ENCODE results near the gene AP3S2.

Gene AP3S2

GRCh38 chr15:89910891-89911626, 17.3 kb upstream of the AP3S2 start:
- H3K4me1 Mint-ChIP-seq: peaks cover 23% of the 10 kb centered on the region
- no peaks in the 10 kb centered on the region for H3K9me3 Mint-ChIP-seq
- H3K27ac Mint-ChIP-seq: no peak overlapping the region
- ATAC-seq (no peak), DNase-seq (no peak)
- H3K27me3 Mint-ChIP-seq: peaks cover 69% of the 10 kb centered on the region
- no peak overlapping the region for H3K4me3 Mint-ChIP-seq

- Mint-ChIP-seq H3K9me3 (no peaks in the 10 kb centered on the region), H3K27me3 (peaks cover 74% of the 10 kb centered on the region), H3K27ac (peak overlapping the region in 1 of 2 donors; percentile 5), H3K4me1 (peaks cover 23% of the 10 kb centered on the region), H3K4me3 (no peak overlapping the region)
- no peak for DNase-seq
- ATAC-seq: no peak
These were observed 15.8 kb upstream of the AP3S2 start for GRCh38 chr15:89909611-89910010.

- DNase-seq: no peak
- Mint-ChIP-seq H3K9me3 (no peaks in the 10 kb centered on the region), H3K27ac (peak overlapping the region in 1 of 2 donors; percentile 23), H3K27me3 (peaks cover 60% of the 10 kb centered on the region), H3K4me1 (peaks cover 20% of the 10 kb centered on the region), H3K4me3 (no peak overlapping the region)
- ATAC-seq: no peak
These were observed 14.4 kb upstream of the AP3S2 start for GRCh38 chr15:89908226-89908625.

DNA sequence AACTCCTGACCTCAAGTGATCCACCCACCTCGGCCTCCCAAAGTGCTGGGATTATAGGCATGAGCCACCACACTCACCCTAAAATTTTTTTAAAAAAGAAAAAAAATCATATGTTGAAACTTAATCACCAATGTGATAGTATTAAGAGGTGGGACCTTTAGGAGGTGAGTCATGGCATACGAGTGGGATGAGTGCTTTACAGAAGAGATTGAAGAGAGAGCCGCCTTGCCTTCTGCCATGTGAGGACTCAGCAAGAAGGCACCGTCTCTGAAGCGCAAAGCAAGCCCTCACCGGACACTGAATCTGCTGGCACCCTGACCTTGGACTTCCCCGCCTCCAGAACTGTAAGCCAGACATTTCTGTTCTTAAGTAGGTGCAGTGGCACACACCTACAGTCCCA, 13.5 kb upstream of the AP3S2 start:
- no peak for DNase-seq
- ATAC-seq: no peak
- Mint-ChIP-seq H3K27ac (no peak overlapping the region), H3K4me3 (no peak overlapping the region), H3K9me3 (no peaks in the 10 kb centered on the region), H3K4me1 (peaks cover 14% of the 10 kb centered on the region), H3K27me3 (peaks cover 51% of the 10 kb centered on the region)

GRCh38 chr15:89905846-89906378, 12.1 kb upstream of the AP3S2 start:
- Mint-ChIP-seq H3K27ac (peak overlapping the region; percentile 45 to 66), H3K9me3 (no peaks in the 10 kb centered on the region), H3K4me1 (peaks cover 9% of the 10 kb centered on the region), H3K27me3 (peaks cover 37% of the 10 kb centered on the region), H3K4me3 (no peak overlapping the region)
- DNase-seq (no peak), ATAC-seq (no peak)

DNA sequence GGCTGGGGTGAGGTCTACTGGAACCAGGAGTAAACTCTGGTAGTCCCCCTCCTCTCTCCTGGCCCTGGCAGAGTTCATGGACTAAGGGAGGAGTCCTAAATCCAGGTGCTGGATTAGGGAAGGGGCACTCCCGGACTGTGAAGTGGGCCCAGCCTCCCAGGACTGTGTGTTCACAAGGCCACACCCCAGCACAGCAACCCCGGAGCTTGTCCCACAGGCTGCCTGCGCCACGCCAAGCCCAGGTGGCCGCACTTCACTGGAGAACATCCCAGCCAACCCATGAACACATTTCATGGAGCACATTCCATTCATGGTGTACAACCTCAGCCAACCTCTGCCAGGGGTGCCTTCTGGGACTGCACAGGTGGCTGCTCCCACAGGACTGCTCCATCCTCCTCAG, 10.7 kb upstream of the AP3S2 start:
- ATAC-seq (no peak), DNase-seq (no peak)
- Mint-ChIP-seq H3K9me3 (no peaks in the 10 kb centered on the region), H3K27ac (no peak overlapping the region), H3K27me3 (peaks cover 23% of the 10 kb centered on the region), H3K4me1 (peaks cover 9% of the 10 kb centered on the region), H3K4me3 (no peak overlapping the region)

GRCh38 chr15:89903858-89904130, 10.0 kb upstream of the AP3S2 start:
- no peak overlapping the region for H3K4me3 Mint-ChIP-seq
- DNase-seq (no peak), ATAC-seq (no peak)
- H3K9me3 Mint-ChIP-seq: no peaks in the 10 kb centered on the region
- H3K27me3 Mint-ChIP-seq: peaks cover 16% of the 10 kb centered on the region
- H3K27ac Mint-ChIP-seq: no peak overlapping the region
- peaks cover 9% of the 10 kb centered on the region for H3K4me1 Mint-ChIP-seq

GRCh38 chr15:89903015-89903857, 9.4 kb upstream of the AP3S2 start:
- ATAC-seq: no peak
- Mint-ChIP-seq H3K27me3 (peaks cover 13% of the 10 kb centered on the region), H3K4me3 (no peak overlapping the region), H3K4me1 (peaks cover 7% of the 10 kb centered on the region), H3K9me3 (no peaks in the 10 kb centered on the region), H3K27ac (no peak overlapping the region)
- no peak for DNase-seq

DNA sequence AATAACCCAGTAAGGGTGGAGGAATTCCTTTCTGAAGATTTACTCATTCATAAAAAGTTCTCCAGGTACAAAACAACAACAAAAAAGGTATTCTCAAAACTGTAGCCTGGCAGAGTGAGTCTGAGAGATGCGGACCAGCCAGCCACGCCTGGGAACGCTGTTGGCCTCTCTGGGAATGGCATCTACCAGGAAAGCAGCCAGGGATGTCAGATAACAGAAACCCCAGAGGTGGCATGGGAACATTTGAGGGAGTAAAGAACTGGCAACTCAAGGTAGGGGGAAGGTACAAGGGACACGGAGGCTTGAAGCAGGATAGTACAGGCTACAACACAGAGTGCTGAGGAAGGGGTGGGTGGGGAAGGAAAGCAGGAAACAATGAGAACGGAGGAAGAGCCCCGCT, 7.1 kb upstream of the AP3S2 start:
- H3K4me1 Mint-ChIP-seq: no peaks in the 10 kb centered on the region
- H3K4me3 Mint-ChIP-seq: no peak overlapping the region
- peaks cover 8% of the 10 kb centered on the region for H3K27me3 Mint-ChIP-seq
- no peaks in the 10 kb centered on the region for H3K9me3 Mint-ChIP-seq
- DNase-seq: no peak
- ATAC-seq: no peak
- no peak overlapping the region for H3K27ac Mint-ChIP-seq

- no peak overlapping the region for H3K27ac Mint-ChIP-seq
- H3K4me1 Mint-ChIP-seq: peaks cover 1% of the 10 kb centered on the region
- no peaks in the 10 kb centered on the region for H3K27me3 Mint-ChIP-seq
- H3K9me3 Mint-ChIP-seq: no peaks in the 10 kb centered on the region
- no peak overlapping the region for H3K4me3 Mint-ChIP-seq
- DNase-seq (no peak), ATAC-seq (no peak)
These were observed 6.3 kb upstream of the AP3S2 start for GRCh38 chr15:89899951-89900567.

GRCh38 chr15:89899295-89899945, 5.6 kb upstream of the AP3S2 start:
- Mint-ChIP-seq H3K9me3 (no peaks in the 10 kb centered on the region), H3K4me1 (peaks cover 6% of the 10 kb centered on the region), H3K27me3 (no peaks in the 10 kb centered on the region), H3K4me3 (no peak overlapping the region), H3K27ac (no peak overlapping the region)
- DNase-seq: no peak
- ATAC-seq: no peak

DNA sequence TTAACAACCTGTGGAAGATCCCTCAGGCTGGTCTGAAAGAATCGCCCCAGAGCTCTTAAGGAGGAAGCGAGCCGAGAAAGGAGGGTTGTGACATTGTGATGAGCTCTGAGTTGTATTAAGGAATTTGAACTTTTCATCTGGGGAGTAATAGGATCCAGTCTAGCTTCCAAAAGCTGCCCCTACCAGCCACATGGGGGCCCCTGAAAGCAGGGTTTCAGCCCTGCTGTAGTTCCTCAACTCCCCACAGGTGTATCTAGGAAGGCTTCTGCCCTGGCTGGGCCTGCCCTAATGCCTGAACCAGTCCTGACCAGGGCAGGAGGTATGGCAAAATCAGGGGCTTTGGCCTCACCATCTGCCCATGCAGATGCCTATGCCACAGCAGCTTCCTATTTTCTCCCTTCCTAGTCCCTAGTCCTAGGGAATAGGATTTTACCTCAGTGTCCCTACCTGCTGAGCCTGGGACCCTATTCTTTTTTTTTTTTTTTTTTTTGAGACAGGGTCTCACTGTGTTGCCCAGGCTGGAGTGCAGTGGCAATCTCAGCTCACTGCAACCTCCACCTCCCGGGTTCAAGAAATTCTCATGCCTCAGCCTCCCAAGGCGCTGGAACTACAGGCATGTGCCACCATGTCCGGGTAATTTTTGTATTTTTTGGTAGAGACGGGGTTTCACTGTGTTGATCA, 5.0 kb upstream of the AP3S2 start:
- Mint-ChIP-seq H3K27ac (no peak overlapping the region), H3K27me3 (no peaks in the 10 kb centered on the region), H3K4me1 (peaks cover 6% of the 10 kb centered on the region), H3K4me3 (no peak overlapping the region), H3K9me3 (no peaks in the 10 kb centered on the region)
- ATAC-seq (peak; percentile 70), DNase-seq (peak; percentile 38 to 59)

GRCh38 chr15:89898146-89898545, 4.4 kb upstream of the AP3S2 start:
- DNase-seq: no peak
- H3K27ac Mint-ChIP-seq: no peak overlapping the region
- H3K4me1 Mint-ChIP-seq: peaks cover 6% of the 10 kb centered on the region
- H3K27me3 Mint-ChIP-seq: no peaks in the 10 kb centered on the region
- no peaks in the 10 kb centered on the region for H3K9me3 Mint-ChIP-seq
- no peak overlapping the region for H3K4me3 Mint-ChIP-seq
- ATAC-seq: no peak

GRCh38 chr15:89893027-89893426, 767 bp downstream of the AP3S2 start:
- peak overlapping the region; percentile 98 to 99 for H3K4me3 Mint-ChIP-seq
- no peaks in the 10 kb centered on the region for H3K9me3 Mint-ChIP-seq
- ATAC-seq (no peak), DNase-seq (no peak)
- H3K27ac Mint-ChIP-seq: peak overlapping the region; percentile 97 to 99
- H3K4me1 Mint-ChIP-seq: peaks cover 29% of the 10 kb centered on the region
- H3K27me3 Mint-ChIP-seq: no peaks in the 10 kb centered on the region

DNA sequence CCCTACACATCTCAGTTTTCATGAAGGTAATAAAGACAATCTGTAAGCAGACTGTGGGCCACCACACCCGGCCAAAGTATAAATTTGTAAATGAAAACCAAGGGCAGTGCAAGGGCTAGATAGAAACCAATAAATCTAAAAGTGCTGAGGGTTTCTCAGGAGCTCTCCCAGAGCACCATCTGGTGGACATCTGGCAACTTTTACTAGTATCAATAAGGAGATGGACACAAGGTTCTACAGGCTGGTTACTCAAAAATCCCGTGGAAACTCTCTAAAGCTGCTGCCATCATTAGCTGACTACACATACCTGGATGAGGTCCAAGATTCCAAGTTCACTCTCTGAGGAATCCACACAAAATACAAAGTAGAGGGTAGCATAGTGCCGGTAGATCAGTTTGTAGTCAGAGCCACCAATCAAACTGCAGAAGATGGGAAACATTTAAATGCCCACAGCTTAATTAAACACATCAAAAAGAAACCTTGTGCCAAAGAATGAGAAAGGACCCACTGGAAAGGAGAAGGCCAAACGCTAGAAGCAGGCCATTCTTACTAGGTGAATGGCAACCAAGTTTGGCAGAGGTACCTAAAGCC, 5.5 kb downstream of the AP3S2 start:
- no peaks in the 10 kb centered on the region for H3K9me3 Mint-ChIP-seq
- no peak for DNase-seq
- H3K27ac Mint-ChIP-seq: no peak overlapping the region
- ATAC-seq: no peak
- H3K27me3 Mint-ChIP-seq: no peaks in the 10 kb centered on the region
- H3K4me1 Mint-ChIP-seq: peaks cover 23% of the 10 kb centered on the region
- H3K4me3 Mint-ChIP-seq: no peak overlapping the region

All from stimulated activated naive CD8-positive, alpha-beta T cell treated with anti-CD3 and anti-CD28 coated beads, Interleukin-15, amount 100 ng/mL, for 72 hours (primary cell).